HuH-7.5 (cell line): ENCODE results near the gene FBXL12.
"Not testable (repeated sequence)": the region's sequence is repeated elsewhere in the genome, so short reads cannot be mapped to it uniquely, and the experiment has no call there.

Source experiments
- DNase-seq: peaks from one replicate; pipeline ENCODE4 v3.0.0; 2011; ENCODE audit warnings: low spot score

The FBXL12 gene, protein sequence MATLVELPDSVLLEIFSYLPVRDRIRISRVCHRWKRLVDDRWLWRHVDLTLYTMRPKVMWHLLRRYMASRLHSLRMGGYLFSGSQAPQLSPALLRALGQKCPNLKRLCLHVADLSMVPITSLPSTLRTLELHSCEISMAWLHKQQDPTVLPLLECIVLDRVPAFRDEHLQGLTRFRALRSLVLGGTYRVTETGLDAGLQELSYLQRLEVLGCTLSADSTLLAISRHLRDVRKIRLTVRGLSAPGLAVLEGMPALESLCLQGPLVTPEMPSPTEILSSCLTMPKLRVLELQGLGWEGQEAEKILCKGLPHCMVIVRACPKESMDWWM

DNA sequence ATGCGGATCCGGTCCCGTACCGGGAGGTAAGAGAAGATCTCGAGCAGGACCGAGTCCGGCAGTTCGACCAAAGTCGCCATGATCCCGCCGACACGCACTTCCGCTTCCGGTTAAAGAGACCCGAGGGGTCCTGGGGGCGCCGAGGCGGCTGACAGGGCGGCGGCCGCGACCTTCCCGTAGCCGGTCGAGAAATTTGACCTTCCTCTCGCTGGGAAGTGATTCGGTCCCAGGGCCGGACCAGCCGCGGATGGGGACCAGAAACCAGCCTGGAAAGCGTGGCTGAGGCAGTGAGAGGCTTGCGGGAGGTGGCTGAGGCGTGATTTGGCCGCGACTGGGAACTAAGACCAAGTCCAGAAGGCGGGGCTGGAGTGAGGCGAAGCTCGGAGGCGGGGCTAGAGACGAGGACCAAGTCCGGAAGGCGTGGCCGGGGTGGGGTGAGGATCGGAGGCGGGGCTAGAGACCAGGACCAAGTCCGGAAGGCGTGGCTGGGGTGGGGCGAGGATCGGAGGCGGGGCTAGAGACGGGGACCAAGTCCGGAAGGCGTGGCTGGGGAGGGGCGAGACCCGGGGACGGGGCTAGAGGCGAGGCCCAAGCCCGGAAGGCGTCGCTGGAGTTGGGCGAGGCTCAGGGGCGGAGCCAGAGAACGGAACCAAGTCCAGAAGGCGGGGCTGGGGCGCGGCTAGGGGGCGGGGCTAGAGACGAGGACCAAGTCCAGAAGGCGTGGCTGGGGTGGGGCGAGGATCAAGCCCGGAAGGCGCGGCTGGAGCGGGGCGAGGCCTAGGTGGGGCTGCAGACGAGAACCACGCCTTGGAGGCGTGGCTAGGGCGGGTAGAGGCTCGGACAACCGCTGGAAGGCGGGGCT, at the start of gene FBXL12:
FBXL12 (minus strand) TSS at position 346 of the 862 bp plus-strand sequence; CDS start at position 80, 266 bp downstream.
- peak; percentile 84 for DNase-seq

GRCh38 chr19:9865732-9866501, 47.0 kb upstream of the FBXL12 start:
- DNase-seq: no peak

DNA sequence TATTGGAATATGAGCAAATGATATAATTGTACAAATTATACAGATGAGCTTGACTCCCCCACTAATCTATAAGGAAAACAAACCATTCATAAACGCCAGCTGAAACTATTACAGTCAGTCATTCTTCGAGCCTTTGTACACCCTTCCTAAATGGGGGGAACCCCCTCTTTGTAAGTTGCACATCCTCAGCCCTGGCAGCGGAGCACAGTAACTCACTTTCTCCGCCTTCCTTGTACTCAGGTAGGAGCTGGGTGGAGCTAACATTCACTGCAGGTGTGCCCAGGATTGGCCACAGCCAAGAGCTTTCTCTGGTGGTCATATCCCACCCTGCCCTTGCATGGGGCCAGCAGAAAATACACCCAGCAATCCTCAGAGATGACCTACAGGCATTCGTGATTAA, 44.9 kb upstream of the FBXL12 start:
- DNase-seq: no peak

DNA sequence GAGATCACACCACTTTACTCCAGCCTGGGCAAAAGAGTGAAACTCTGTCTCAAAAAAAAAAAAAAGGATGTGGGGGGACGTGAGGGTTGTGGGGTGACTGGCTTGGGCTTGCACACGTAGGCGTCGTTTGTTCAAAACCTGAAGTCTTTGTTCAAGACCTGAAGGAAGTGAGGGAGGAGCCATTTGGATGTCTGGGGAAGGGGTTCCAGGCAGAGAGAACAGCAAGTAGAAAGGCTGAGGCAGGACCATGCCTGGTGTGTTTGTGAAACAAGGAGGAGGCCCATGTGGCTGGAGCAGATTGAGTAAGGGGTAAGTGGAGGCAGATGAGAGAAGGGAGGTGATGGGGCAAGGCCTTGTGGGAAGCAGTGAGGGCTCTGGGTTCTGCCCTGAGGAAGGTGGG, 44.1 kb upstream of the FBXL12 start:
- DNase-seq: no peak

DNA sequence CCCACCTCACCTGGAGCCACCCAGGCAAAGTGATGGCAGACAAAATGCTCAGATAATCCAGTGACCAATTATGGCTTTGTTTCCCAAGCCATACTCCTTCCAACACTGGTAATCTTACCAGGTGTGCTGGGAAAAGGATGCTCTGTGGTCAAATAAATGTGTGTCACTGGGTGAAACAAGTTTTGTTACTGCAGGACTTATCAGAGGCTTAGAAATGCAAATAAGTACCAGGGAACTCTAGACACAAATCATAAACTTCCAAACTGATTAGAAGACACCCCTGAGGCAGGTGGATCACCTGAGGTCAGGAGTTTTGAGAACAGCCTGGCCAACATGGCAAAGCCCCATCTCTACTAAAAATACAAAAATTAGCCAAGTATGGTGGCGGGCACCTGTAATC, 42.6 kb upstream of the FBXL12 start:
- DNase-seq: no peak

DNA sequence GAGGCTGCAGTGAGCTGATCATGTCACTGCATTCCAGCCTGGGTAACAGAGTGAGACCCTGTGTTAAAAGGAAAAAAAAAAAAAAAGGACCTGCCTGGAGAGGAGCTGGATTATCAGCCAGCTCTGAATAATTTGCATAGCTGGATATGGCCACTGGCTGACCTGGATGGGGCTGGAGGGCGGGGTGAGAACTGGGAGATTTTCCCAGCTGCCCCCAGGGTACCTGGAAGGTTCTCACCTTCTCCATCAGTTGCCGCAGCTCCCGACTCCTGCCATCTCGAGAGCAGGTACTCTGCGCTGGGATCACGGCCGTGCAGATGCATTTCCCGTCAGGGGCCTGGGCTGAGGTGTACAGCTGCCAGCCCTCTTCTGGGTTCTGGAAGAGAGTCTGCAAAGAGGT, 41.5 kb upstream of the FBXL12 start:
- DNase-seq: no peak

- no peak for DNase-seq
Measured at GRCh38 chr19:9858766-9859165, 39.9 kb upstream of the FBXL12 start.

DNA sequence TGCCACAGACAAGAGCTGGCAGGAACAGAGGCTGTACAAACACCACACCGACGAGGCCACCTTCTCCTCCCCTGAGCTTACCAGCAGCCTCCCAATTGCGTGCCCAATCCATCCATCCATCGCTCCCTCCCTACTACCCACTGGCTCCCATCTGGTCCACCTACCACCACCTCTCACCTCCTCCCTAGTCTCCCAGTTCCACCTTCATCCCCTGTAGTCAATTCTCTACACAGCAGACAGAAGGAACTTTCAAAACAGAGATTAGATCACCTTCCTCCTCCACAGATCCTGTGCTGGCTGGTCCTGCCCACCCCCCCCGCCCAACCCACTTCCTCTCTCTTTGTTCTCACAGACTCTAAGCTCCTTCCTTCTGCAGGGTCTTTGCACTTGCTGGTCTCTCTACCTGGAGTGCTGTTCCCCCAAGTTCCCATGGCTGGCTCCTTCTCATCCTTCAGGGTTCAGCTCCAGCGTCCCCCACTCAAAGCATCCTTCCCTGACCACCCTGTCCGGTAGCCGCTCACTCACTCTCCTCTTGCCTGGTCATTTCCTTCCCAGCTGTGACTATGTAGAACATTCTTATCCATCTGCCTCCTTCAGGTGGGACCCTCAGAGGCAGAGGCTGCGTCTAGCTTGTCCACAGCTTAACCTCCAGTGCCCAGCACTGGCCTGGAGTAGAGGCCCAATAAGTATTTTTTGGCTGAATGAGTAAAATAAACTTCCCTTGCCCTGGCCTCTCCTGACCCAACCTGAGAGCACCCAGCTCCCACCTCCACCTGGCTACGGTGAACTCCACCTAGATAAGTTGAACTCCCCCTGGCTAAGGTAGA, 39.3 kb upstream of the FBXL12 start:
- no peak for DNase-seq

DNA sequence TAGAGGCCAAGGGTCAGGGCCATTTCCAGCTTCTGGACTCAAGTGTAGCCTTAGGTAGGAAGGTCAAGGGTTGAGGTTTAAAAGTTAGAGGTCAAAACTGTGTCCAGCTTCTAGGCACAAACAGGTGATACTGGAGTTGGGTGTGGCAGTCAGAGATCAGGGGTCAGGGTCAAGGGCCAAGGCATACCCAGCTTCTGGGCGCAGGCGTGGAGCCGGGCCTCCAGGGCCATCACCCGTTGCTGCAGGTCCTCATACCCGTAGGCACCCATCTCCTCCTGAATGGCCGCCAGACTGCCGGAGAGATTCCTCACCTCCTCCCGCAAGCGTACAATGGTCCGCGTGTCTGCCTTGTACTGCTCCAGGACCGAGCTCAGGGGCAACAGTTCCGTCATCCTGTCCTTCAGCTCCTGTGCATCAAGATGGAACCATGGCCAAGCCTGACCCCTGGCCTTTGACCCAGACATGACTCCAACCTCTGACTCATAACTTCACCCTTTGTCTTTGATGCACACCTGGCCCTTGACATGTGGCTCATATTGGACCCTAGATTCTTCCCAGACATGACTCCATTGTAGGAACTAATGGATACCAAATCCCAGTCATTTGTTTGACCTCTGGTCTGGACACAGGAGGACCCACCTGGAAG, 38.3 kb upstream of the FBXL12 start:
- no peak for DNase-seq

DNA sequence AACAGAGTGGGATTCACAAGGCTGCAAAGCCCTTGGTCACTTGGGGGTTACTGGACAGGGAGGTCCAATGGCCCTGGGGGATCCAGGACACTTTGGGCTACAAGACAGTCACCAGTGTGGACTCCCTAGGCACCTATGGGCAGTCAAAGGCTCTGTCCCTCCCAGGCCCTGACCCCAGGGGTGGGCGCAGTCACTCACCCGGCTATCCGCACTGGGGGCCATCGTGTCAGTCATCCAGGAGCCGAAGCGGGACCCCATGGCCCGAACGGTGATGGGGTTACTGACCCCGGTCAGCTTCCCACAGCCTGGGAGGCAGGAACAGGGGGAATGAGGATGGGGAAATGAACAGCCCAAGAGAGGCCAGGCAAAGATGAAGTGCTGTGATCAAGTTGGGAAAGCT, 37.7 kb upstream of the FBXL12 start:
- no peak for DNase-seq

DNA sequence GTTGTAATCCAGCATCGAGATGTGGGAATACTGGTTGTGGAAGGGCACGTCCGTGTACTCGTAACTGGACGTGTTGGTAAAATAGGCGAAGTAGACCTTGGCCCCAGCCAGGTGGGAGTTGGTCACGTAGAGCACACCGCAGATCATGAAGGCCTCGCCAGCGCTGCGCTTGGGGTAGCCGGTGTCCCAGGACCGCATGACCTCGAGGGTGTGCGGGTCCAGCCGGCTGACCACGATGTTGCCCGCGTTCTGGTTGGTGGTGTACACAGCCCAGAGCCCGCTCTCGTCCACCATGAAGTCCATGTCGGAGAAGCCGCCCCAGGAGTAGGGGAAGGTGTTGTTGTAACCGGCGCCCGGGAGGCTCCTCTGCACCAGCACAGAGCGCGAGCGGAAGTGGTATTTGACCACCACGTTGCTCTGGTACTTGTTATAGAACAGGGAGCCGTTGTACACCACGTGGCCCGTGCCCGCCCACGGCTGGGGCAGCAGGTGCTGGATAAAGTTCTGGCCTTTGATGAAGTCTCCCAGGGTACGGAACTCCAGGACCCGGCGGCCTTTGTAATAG, 35.5 kb upstream of the FBXL12 start:
- DNase-seq: no peak

DNA sequence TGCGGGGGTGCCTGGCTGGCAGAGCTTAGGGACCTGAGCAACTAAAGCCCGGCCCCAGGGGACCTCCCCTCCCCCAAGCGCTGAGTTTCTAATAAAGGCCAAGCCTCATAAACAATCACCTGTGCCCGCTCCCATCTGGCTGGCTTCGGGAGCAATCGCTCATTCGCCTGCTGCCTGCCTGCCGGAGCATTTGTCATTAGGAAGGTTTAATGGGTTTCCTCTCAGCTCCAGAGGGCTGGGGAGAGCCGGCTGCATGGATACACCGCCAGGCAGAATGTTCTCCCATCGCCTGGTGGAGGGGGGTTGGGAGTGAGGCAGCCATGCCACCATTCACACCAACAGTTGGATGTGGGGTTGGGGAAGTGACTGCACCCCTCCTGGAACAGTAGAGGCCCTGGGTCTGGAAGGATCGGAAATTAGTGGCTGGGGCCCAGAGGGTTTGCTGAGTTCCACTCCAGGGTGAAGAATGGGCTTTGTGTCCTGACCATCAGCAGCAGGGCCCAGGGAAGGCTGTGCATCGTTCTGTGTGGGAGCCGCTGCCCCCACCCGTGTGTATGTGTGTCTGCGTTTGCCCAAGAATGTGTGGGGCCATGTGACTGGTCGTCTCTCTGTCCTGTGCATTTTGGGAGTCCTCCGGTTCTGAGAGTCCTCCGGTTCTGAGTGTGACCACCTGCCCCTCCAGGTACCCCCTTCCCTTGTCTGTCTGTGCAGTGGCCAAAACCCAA, 31.5 kb upstream of the FBXL12 start:
- no peak for DNase-seq

- DNase-seq: no peak
Measured at GRCh38 chr19:9849791-9850190, 30.9 kb upstream of the FBXL12 start.

DNA sequence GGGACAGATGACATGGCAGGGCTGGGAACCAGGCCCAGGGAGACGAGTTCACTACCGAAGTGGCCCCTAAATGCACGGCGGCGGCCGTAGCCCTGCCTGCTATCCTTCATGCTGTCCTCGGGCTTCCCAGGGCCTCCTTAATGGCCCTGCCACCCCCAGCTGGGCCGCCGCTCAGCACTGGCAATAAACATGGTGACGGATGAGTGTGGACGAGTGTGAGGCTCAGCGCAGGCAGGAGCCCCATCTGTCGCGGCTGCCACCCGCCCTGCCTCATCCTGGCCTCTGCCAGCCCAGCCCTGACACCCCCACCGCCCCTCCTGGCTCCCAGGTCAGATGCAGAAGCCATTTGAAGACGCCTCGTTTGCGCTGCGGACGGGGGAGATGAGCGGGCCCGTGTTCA, 29.9 kb upstream of the FBXL12 start:
- no peak for DNase-seq

- peak; percentile 71 for DNase-seq
Measured at GRCh38 chr19:9848060-9848459, 29.2 kb upstream of the FBXL12 start.

GRCh38 chr19:9847087-9847671, 28.3 kb upstream of the FBXL12 start:
- peak; percentile 75 for DNase-seq

DNA sequence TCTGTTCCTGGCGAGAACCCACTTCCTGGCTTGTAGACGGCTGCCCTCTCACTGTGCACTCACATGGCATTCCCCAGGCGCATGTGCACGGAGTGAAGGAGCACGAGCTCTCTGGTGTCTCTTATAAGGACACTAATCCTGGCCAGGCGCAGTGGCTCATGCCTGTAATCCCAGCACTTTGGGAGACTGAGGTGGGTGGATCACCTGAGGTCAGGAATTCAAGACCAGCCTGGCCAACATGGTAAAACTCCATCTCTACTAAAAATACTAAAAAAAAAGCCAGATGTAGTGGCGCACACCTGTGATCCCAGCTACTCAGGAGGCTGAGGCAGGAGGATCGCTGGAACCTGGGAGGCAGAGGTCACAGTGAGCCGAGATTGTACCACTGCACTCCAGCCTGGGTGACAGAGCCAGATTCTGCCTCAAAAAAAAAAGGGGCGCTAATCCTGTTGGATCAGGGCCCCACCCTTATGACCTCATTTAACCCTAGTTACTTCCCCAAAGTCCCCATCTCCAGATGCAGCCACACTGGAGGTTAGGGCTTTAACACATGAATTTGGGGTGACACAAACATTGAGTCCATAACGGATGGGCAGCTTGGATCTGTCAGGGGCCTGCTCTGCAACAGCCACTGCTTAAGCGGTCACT, 24.9 kb upstream of the FBXL12 start:
- DNase-seq: not testable (repeated sequence)

- no peak for DNase-seq
Measured at GRCh38 chr19:9842834-9843625, 24.2 kb upstream of the FBXL12 start.
